ENCODE measurements around the gene MFSD2B. TPM values are rescaled to one million over a fixed set of nuclear protein-coding genes. Genes with fewer than 3 reads are reported as not detected.
"Not testable (repeated sequence)": the region's sequence is repeated elsewhere in the genome, so short reads cannot be mapped to it uniquely, and the experiment has no call there.

MFSD2B gene
- total RNA-seq, 1 donor from 2014 or later, result not detected

DNA sequence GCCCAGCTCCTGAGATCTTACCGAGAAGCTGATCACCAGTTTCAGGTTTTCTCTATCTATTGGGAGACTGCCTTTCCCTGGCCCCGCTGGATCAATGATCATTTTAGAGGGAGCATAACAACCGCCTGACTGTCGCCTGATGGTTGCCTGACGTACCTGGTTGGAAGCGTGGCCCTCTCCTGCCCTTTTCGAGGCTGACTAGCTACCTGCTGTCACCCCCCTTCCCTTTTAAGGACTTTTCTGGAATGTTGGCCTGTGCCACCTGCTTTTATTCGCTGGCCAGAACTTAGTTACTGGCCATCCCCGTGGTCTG lies 562 bp upstream of the MFSD2B start:
- Histone ChIP-seq H3K27me3 (no peaks in the 10 kb centered on the region), H3K27ac (no peak overlapping the region), H3K4me1 (peaks cover 23% of the 10 kb centered on the region), H3K9me3 (no peaks in the 10 kb centered on the region), H3K4me3 (peak overlapping the region in 1 of 2 donors; percentile 40), H3K36me3 (no peaks in the 10 kb centered on the region)
- intact Hi-C loops (cut with DNase I), result no loop called here
- TF ChIP-seq, protein P1, sequence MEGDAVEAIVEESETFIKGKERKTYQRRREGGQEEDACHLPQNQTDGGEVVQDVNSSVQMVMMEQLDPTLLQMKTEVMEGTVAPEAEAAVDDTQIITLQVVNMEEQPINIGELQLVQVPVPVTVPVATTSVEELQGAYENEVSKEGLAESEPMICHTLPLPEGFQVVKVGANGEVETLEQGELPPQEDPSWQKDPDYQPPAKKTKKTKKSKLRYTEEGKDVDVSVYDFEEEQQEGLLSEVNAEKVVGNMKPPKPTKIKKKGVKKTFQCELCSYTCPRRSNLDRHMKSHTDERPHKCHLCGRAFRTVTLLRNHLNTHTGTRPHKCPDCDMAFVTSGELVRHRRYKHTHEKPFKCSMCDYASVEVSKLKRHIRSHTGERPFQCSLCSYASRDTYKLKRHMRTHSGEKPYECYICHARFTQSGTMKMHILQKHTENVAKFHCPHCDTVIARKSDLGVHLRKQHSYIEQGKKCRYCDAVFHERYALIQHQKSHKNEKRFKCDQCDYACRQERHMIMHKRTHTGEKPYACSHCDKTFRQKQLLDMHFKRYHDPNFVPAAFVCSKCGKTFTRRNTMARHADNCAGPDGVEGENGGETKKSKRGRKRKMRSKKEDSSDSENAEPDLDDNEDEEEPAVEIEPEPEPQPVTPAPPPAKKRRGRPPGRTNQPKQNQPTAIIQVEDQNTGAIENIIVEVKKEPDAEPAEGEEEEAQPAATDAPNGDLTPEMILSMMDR (IDR thresholded peaks at IDR 0.05), result no peak
- no peak for TF ChIP-seq POLR2AphosphoS5 (IDR thresholded peaks at IDR 0.05; ENCODE audit: insufficient read depth in 1 of 2, low read depth in 1 of 2)
- no peak for TF ChIP-seq POLR2A (IDR thresholded peaks at IDR 0.05)
- no peak for DNase-seq (ENCODE audit: extremely low spot score in 2 of 2)

DNA sequence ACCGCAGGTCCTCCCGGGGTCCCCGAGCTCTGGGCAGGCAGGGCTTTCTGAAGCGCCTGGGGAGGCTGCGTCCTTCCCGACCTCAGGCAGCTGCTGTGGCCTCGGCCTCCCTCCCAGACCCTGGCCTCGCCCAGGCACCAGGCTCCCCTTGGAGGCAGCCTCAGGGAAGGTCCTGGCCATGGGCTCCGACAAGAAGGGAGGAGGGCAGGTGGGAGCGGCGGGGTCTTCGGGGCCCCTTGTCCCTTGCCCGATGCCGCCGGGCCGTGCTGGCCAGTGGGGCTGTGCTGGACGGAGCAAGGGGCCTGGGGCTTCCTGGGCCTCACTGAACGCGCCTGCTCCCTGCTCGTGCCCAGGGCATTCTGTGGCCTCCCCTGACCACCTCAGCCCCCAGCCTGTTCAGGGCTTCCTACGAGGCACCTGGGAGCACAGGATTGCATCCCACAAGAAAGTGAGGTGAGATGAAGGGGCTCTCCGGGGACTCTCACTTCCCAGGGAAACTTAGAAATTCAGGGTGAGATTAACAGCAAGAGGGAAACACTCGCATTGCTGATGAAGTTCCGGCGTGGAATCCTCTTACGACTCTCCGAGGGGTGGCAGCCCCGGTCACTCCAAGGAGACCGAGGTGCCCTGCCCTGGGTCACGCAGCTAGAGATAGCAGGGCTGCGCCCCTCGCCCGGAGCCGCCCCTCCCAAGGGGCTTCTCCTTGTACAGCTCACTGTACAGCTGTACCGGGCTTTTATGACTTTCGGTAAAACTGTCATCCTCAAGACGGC lies 778 bp downstream of the MFSD2B start:
- TF ChIP-seq, protein P1 (IDR thresholded peaks at IDR 0.05), result no peak
- TF ChIP-seq POLR2A (IDR thresholded peaks at IDR 0.05) (no peak), POLR2AphosphoS5 (IDR thresholded peaks at IDR 0.05; ENCODE audit: insufficient read depth in 1 of 2, low read depth in 1 of 2) (no peak)
- H3K4me3 ChIP-seq, result peak overlapping the region; percentile 39 to 40
- H3K4me1 ChIP-seq, result peaks cover 23% of the 10 kb centered on the region
- DNase-seq (ENCODE audit: extremely low spot score in 2 of 2), result no peak
- H3K27me3 ChIP-seq, result no peaks in the 10 kb centered on the region
- H3K36me3 ChIP-seq, result no peaks in the 10 kb centered on the region
- intact Hi-C loops (cut with DNase I), result no loop called here
- H3K9me3 ChIP-seq, result no peaks in the 10 kb centered on the region
- no peak overlapping the region for H3K27ac ChIP-seq

DNA sequence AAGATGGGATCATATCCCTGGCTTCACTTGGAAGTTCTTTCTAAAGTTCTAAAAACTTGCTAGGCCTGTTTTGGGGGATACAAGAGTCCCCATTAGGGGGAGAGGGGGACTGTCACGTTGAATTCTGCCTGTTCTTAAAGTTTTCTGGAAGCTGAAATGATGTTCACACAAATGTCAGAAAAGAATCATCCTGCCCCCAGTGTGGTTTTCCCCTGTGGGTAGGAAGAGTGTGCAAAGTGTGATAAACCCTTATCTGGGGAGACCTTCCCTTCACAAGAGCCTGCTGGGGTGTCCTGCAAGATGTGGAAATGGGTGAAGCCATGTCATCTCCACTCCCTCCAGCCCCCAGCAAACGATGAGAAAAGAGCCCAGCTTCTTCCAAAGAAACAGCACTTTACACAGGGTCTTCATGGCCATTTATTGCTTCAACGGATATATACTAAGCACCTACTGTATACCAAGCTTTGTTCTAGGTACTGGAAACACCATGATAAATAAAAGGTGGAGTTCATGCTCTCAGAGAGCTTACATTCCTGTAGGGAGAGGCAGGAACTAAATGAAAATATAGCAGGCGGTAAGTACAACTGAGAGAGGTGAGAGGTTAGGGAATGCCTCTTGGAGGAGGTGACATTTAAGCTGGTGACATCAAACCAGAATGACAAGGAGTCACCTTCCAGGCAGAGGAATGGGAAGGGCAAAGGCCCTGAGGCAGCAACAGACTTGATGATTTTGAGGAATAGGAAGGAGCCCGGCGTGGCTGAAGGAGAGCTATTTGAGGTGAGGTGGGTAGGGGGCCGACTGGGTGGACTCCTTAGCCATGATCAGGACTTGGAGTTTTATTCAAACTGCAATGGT lies 1.6 kb downstream of the MFSD2B start:
- intact Hi-C loops (cut with DNase I), result no loop called here
- Histone ChIP-seq H3K36me3 (no peaks in the 10 kb centered on the region), H3K27ac (no peak overlapping the region), H3K4me1 (peaks cover 23% of the 10 kb centered on the region), H3K4me3 (no peak overlapping the region), H3K9me3 (no peaks in the 10 kb centered on the region), H3K27me3 (no peaks in the 10 kb centered on the region)
- TF ChIP-seq, protein P1 (IDR thresholded peaks at IDR 0.05), result no peak
- DNase-seq (ENCODE audit: extremely low spot score in 2 of 2), result no peak

DNA sequence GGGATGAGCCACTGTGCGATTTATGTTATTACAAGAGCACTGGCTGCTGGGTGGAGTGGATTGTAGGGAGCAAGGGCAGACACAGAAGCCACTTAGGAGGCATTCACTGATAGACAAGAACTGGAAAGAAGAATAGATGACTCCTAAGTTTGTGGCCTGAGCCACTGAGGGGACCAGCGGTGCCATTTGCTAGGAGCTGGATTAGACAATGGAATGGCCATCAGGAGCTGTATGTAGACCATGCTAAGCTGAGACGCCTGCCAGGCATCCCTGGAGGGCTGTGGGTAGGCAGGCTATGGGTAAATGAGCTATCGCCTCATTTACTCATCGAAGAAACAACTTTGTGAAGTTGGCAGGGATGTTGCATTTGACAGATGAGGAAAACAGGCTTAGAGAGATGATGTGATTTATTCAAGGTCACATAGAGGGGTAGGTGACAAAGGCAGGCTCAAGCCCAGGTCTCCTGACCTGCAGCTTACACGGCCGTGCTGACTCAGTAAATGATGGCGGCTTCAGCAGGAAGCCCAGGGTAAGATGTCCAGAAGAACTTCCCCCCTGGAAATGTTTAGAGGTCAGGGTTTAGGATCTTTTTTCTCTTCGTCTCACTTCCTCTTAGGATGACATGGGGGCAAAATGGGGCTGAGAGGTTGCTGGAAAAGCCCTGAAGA lies 2.8 kb downstream of the MFSD2B start:
- peaks cover 23% of the 10 kb centered on the region for H3K4me1 ChIP-seq
- no peaks in the 10 kb centered on the region for H3K27me3 ChIP-seq
- H3K9me3 ChIP-seq, result no peaks in the 10 kb centered on the region
- intact Hi-C loops (cut with DNase I), result no loop called here
- TF ChIP-seq POLR2A (IDR thresholded peaks at IDR 0.05) (no peak), POLR2AphosphoS5 (IDR thresholded peaks at IDR 0.05; ENCODE audit: insufficient read depth in 1 of 2, low read depth in 1 of 2) (no peak)
- TF ChIP-seq, protein P1 (IDR thresholded peaks at IDR 0.05), result no peak
- DNase-seq (ENCODE audit: extremely low spot score in 2 of 2), result no peak
- H3K36me3 ChIP-seq, result no peaks in the 10 kb centered on the region
- H3K4me3 ChIP-seq, result no peak overlapping the region
- H3K27ac ChIP-seq, result no peak overlapping the region

DNA sequence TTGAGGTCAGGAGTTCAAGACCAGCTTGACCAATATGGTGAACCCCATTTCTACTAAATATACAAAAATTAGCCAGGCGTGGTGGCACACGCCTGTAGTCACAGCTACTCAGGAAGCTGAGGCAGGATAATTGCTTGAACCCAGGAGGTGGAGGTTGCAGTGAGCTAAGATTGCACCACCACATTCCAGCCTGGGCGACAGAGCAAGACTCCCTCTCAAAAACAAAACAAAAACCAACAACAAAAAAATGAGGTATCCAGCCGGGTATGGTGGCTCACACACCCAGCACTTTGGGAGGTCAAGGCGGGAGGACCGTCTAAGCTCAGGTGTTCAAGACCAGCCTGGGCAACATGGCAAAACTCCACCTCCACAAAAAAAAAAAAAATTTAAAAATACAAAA lies 5.0 kb downstream of the MFSD2B start:
- DNase-seq (ENCODE audit: extremely low spot score in 2 of 2); H3K9me3 ChIP-seq; H3K27me3 ChIP-seq; H3K27ac ChIP-seq; H3K36me3 ChIP-seq; H3K4me3 ChIP-seq; intact Hi-C loops (cut with DNase I): not testable (repeated sequence)
- peaks cover 12% of the 10 kb centered on the region for H3K4me1 ChIP-seq
